ENCODE measurements around the gene WWP2.
"Not testable (repeated sequence)": the region's sequence is repeated elsewhere in the genome, so short reads cannot be mapped to it uniquely, and the experiment has no call there.

WWP2 gene

DNA sequence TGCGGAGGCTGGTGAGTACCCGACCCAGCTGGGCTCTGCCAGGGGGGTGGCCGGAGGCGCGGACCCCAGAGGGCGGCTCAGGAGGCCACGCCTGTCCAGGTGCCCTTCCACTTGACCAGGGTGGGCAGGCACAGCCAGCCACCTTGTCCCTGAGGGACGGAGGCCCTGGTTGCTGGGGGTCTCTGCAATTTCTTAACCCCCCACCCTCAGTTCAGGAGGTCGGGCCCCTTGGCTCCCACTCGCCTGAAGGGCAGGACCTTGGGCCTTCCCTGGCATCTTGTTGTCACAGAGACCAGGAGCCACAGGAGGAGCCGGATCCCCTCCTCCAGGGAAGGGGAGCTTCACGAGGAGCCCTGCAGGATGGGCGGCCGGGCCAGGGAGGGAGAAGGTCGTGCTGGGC, 190.0 kb downstream of the WWP2 start:
- not testable (repeated sequence) for DNase-seq

DNA sequence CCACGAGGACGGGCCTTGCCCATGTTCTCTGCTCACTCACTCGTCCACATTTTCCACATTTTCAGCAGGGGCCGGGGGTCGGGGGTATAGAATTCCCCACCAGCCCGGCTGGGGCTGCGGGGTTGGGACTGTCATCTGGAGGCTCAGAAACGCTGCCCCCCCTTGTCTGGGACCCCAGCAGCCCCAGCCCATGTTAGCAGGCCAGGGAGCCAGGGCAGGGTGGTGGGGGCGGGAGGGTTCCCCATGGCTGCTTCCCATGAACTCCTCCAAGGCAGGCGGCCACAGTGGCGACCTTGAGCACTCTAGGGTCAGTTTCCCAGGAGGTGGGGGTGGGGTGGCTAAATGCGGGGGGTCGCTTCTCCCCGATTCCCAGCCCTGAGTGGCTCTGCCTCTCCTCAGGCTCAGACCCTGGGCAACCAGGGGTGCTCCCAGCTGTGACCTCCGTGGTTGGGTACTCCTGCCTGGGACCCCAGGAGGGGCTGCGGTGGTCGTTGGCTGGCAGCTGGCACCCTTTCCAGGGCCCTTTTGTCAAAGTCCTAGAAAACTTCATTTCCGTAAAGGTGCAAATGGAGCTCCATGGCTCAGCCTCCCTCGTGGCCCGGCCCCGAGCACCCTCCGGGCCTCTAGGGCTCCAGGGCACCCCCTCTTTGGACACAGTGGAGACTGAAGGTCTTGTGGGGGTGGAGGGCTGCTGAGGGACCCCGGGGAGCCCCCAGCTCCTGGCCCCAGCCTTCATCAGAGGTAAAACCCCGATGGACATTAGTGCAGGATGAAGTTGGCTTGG, 190.6 kb downstream of the WWP2 start:
- not testable (repeated sequence) for DNase-seq

DNA sequence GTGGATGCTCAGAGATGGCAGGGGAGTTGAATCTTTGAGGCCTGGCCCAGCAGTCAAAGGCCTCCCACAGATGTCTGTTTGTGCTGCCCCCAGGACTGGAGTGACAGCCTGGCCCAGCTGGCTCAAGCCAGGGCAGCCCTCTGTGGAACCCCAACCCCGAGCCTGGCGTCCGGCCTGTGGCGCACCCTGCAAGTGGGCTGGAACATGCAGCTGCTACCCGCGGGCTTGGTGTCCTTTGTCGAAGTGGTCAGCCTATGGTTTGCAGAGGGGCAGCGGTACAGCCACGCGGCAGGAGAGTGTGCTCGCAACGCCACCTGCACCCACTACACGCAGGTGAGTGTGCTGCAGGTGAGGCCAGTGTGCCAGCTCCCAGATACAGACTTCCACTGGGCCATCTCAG, 192.1 kb downstream of the WWP2 start:
- DNase-seq: not testable (repeated sequence)

DNA sequence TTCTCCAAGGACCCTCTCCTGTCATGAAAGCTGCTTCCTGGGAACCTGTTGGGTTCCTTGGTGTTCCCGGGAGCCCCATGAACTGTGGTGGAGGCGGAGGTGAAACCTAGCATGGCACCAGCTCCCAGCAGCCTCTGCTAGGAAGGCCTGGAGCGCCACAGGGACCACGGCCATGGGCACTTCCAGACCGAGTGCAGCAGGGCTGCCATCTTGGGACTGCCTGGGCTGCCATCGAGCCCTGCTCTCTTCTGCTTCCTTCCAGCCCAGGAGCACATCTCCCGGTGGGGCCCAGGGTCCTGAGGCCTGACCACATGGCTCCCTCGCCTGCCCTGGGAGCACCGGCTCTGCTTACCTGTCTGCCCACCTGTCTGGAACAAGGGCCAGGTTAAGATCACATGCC, 201.2 kb downstream of the WWP2 start:
- DNase-seq: not testable (repeated sequence)

DNA sequence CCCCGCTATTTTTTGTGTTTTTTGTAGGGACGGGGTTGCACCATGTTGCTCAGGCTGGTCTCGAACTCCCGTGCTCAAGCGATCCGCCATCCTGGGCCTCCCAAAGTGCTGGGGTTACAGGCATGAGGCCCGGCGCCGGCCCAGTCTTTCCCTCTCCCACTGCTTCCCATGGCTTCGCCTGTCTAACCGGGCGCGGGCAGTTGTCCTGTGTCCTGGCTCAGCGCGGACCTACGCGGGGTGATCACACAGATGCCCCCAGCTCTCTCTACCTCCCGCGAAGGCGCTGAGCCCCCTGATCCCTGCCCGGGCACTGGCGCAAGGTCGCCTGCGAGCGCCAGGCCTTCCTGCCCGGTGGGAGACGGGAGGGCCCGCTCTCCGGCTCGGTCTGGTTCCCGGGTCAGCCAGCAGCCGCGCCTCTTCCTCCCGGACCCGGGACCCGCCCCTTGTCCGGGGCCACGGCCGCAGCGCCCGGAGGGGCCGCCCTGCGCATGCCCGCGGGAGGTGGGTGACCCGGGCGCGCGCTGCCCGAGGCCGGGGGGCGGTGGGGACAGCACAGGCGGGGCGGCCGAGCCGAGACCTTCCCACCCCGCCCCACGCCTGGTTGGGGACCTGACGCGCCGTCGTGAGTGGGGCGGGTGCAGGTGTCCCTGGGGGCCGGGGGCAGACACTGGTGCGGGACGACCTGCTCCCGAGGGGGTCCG, 203.0 kb downstream of the WWP2 start:
- DNase-seq: not testable (repeated sequence)

DNA sequence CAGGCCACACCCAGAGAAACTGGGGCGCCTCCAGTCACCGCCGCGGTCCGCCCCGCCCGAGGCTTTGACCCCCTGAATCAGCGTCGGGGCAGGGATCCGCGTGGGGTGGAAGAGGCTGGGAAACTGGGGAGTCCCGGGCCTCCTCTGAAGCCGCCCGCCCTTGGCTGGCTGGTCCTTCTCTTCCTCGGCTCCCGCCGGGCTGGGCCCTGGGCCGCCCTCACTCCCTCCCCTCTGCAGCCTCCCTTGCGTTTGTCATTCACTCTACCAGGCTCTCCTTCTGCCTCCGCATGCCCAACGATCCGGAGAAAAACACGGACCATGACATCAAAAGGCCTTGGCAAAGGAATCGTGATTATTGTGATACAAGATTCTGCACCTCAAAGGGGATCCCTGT, 203.5 kb downstream of the WWP2 start:
- not testable (repeated sequence) for DNase-seq

DNA sequence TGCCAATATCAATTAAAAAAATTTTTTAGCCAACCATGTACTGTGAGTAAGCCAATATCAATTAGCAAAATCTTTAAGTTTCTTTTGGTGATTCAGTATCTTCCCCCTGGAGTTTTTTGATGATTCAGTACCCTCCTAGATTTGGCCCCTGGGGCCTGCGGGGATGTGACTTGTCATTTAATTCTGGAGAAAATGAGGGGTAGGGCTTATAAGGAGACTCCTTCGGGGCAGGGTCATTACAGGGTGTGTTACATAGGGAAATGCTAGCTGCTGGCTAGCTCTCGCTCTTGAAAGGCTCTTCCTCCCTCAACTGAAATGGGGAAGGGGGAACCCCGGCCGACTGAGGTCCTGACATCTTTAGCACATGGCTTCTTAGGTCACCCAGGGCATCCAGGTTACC, 205.6 kb downstream of the WWP2 start:
- DNase-seq: not testable (repeated sequence)

DNA sequence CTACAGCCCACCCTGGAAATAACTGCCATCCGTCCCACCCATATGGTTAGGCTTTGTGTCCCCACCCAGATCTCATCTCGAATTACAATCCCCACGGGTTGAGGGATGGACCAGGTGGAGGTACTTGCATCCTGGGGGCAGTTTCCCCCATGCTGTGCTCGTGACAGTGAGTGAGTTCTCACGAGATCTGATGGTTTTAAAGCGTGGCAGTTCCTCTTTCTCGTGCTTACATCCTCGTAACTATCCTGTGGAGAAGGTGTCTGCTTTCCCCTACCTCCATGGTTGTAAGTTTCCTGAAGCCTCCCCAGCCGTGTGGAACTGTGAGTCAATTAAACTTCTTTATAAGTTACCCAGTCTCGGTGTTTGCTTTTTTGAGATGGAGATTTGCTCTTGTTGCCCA, 206.0 kb downstream of the WWP2 start:
- DNase-seq: not testable (repeated sequence)

DNA sequence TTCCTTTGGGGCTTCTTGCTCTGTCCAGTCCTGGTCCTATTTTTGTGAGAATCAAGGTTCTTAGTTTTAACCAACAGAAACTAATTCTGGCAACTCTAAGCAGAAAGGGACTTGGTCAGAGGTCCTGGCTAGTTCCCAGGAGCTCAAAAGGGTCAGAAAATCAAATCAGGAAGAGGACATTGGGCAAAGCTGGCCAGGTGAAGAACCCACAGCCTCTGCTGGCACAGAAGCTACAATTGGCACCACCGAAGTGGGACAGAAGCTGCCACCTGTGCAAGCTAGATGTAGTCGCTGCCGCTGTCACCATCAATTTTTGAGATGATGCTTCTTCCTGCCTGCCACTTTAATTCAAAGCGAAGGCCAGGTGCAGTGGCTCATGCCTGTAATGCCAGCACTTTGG, 207.5 kb downstream of the WWP2 start:
- not testable (repeated sequence) for DNase-seq

DNA sequence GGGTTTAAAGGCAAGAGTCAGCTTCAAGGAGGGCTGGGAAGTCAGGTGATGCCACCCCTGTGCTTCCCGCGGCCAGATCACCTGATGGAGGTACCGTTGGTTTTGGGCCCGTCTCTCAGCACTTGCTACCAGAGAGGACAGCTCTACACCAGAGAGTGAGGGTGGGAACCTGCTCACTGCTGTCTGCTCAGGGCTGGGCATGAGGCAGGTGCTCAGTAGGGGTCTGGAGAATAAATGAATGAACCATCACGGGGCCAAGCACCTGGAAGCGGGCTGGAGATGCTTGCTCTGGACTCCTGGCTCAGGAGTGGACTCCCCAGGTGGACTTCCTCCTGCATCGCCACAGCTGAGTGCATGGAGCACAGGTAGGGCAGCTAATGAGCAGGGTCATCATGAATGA, 210.0 kb downstream of the WWP2 start:
- DNase-seq: not testable (repeated sequence)

DNA sequence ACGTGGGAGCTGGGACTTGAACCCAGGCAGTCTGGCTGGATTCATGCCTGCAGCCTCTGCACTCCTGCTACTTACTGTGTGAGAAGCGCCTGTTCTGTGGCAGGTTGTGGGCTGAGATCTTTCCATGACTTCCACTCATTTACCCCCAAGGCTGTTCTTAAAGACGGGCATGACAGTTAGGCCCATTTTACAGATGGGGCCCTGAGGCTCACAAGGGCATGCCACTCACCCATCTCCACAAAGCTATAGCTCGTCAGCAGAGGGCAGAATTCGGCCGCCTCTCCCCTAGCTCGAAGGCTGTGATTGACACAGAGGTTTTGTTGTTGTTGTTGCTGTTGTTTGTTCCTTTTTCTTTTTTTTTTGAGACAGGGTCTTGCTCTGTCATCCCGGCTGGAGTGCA, 210.8 kb downstream of the WWP2 start:
- not testable (repeated sequence) for DNase-seq

DNA sequence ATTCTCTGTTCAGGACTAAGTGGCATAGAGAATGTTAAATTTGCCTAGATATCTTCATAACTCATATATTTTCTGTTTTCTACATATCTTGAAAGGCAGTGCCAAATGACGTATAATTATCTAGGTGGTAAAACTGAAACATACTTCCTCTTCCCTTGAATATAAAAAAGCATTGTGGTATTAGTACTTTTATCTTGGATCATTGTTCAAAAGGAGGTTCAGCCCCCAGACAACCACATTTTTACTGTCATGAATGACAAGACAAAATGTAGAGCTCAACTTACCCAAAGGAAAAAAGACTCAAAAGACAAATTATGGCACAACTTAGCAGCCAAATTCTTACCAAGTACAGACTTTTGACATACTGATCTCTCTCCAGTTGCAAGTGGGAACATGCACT, 223.1 kb downstream of the WWP2 start:
- DNase-seq: not testable (repeated sequence)
